K562 (cell line): Measurements from ENCODE around the gene RAD50.

Experiments used
- ETV6 ChIP-seq, 3 experiments: fragments of 150-350 bp in 1 of 3; sonication (generic) in 1 of 3; formaldehyde crosslinking in 1 of 3; IDR thresholded peaks; 2 replicates each; pipeline versions ENCODE4 v1.6.1 to v1.8.0; 2014 to 2022; ENCODE audit warnings: borderline replicate concordance in 2 of 3, low read depth in 2 of 3, antibody characterized with exemption in 1 of 3, low read length in 1 of 3, mild to moderate bottlenecking in 1 of 3, missing genetic modification reagents in 1 of 3
- EZH2 ChIP-seq: IDR thresholded peaks from 2 replicates; pipeline ENCODE4 v1.6.1; 2012; ENCODE audit warnings: low read depth, mild to moderate bottlenecking, inconsistent platforms, low read length, borderline replicate concordance
- FOXM1 ChIP-seq, 2 experiments: fragments of 450-650 bp in 1 of 2; sonication (generic) in 1 of 2; formaldehyde crosslinking in 1 of 2; IDR thresholded peaks; 2 replicates each; pipeline versions ENCODE4 v1.6.1 to v1.9.0; 2017 to 2022; ENCODE audit warnings: low read depth in 2 of 2, mild to moderate bottlenecking in 2 of 2, missing genetic modification reagents in 1 of 2, moderate library complexity in 1 of 2
- HDAC1 ChIP-seq, 2 experiments: fragments of 450-650 bp; IDR thresholded peaks; 2 replicates each; pipeline ENCODE4 v1.6.1; 2016 to 2017; ENCODE audit warnings: inconsistent platforms in 1 of 2, mild to moderate bottlenecking in 1 of 2, moderate library complexity in 1 of 2
- POLR2A ChIP-seq: fragments of 450-650 bp; conservative IDR thresholded peaks from 2 replicates; pipeline ENCODE4 v1.6.1; 2016
- RBM22 ChIP-seq: fragments of 200-400 bp; formaldehyde crosslinking; IDR thresholded peaks from 2 replicates; pipeline ENCODE4 v1.6.1; 2018; ENCODE audit warnings: low read length, low read depth; ENCODE audit not compliant: poor library complexity, severe bottlenecking
- SMARCC2 ChIP-seq: fragments of 450-650 bp; IDR thresholded peaks from 2 replicates; pipeline ENCODE4 v1.6.1; 2017; ENCODE audit warnings: antibody characterized with exemption, moderate library complexity, mild to moderate bottlenecking, low read depth
- TCF7 ChIP-seq: sonication (generic); IDR thresholded peaks from 2 replicates; pipeline ENCODE4 v1.6.1; 2016; ENCODE audit warnings: antibody characterized with exemption, borderline replicate concordance
- ZNF23 ChIP-seq: fragments of 250-450 bp; sonication (Bioruptor Pico); IDR thresholded peaks from 2 replicates; pipeline ENCODE4 v1.4.0; 2020; ENCODE audit warnings: mild to moderate bottlenecking
- ZNF79 ChIP-seq: fragments of 250-450 bp; sonication (Bioruptor Pico); IDR thresholded peaks from 2 replicates; pipeline ENCODE4 v1.4.0; 2020; ENCODE audit warnings: low read depth, mild to moderate bottlenecking, moderate library complexity
- TF ChIP-seq, protein P1 (sequence below), 3 experiments: IDR thresholded peaks in 2 of 3; conservative IDR thresholded peaks in 1 of 3; 2 replicates each; pipeline ENCODE4 v1.5.1; 2011 to 2012; ENCODE audit warnings: low read length in 3 of 3, mild to moderate bottlenecking in 3 of 3, control low read depth in 2 of 3, improper control_type of control experiment in 1 of 3, inconsistent platforms in 1 of 3, low read depth in 1 of 3, mixed read lengths in 1 of 3, moderate library complexity in 1 of 3; ENCODE audit not compliant: insufficient read depth in 2 of 3

DNA sequence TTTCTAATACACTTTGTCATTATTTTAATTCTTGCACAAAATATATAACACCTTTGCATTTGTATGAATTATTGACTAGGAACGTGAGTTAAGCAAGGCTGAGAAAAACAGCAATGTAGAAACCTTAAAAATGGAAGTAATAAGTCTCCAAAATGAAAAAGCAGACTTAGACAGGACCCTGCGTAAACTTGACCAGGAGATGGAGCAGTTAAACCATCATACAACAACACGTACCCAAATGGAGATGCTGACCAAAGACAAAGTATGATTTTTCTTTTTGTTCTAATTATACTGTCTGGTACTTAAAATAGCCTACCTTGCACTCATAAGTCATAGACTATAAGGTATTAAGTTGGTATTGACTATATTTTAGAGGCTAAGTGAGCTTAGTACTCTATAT lies 34.4 kb downstream of the RAD50 start:
- TF ChIP-seq FOXM1 (IDR thresholded peaks at IDR 0.05; ENCODE audit: low read depth) (no peak), FOXM1 (CRISPR knock-in tag; IDR thresholded peaks at IDR 0.05; ENCODE audit: low read depth) (no peak), SMARCC2 (no peak), RBM22 (no peak), HDAC1 (IDR thresholded peaks at IDR 0.05) (no peak), ETV6 (IDR thresholded peaks at IDR 0.05; ENCODE audit: borderline replicate concordance in 1 of 2, low read depth in 2 of 2, low read length in 1 of 2) (no peak), ETV6 (CRISPR knock-in tag; IDR thresholded peaks at IDR 0.05; ENCODE audit: borderline replicate concordance) (no peak), TCF7 (no peak), ZNF79 (CRISPR knock-in tag) (no peak), ZNF23 (CRISPR knock-in tag) (no peak), POLR2A (no peak), EZH2 (no peak)
- TF ChIP-seq, protein P1, sequence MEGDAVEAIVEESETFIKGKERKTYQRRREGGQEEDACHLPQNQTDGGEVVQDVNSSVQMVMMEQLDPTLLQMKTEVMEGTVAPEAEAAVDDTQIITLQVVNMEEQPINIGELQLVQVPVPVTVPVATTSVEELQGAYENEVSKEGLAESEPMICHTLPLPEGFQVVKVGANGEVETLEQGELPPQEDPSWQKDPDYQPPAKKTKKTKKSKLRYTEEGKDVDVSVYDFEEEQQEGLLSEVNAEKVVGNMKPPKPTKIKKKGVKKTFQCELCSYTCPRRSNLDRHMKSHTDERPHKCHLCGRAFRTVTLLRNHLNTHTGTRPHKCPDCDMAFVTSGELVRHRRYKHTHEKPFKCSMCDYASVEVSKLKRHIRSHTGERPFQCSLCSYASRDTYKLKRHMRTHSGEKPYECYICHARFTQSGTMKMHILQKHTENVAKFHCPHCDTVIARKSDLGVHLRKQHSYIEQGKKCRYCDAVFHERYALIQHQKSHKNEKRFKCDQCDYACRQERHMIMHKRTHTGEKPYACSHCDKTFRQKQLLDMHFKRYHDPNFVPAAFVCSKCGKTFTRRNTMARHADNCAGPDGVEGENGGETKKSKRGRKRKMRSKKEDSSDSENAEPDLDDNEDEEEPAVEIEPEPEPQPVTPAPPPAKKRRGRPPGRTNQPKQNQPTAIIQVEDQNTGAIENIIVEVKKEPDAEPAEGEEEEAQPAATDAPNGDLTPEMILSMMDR (IDR thresholded peaks at IDR 0.05 in 2 of 3, conservative IDR thresholded peaks at IDR 0.05 in 1 of 3; ENCODE audit: insufficient read depth in 2 of 3, low read depth in 1 of 3, low read length in 3 of 3) = peak; percentile 27 to 45 (median 41); a peak in 3 of 6 replicates
